Neural cell (in vitro differentiated cells): ENCODE data around the gene UQCC2. TPM values are rescaled to one million over a fixed set of nuclear protein-coding genes. Genes with fewer than 3 reads are reported as not detected.

Experiments used
- H2AFZ ChIP-seq: fragments of 200-600, 300-800 bp; sonication (generic), shearing (Covaris generic); 2 replicates; pipeline ENCODE4 v1.6.0; 2014; ENCODE audit warnings: low read depth, mild to moderate bottlenecking, antibody characterized with exemption, low read length, moderate library complexity
- H3F3A ChIP-seq: fragments of 200-600 bp; shearing (Covaris generic); 2 replicates; pipeline ENCODE4 v1.6.1; 2016; ENCODE audit warnings: mild to moderate bottlenecking, moderate library complexity, mixed read lengths, antibody characterized with exemption, low read length; ENCODE audit not compliant: insufficient read depth, poor library complexity, severe bottlenecking
- H3K27ac ChIP-seq: fragments of 200-600, 300-800 bp; sonication (generic), shearing (Covaris generic); 2 replicates; pipeline ENCODE4 v1.5.1; 2014; ENCODE audit warnings: mild to moderate bottlenecking, low read length, moderate library complexity
- H3K27me3 ChIP-seq: fragments of 300-800, 200-600 bp; sonication (generic), shearing (Covaris generic); 2 replicates; pipeline ENCODE4 v1.6.0; 2014; ENCODE audit warnings: mild to moderate bottlenecking, low read depth, low read length, moderate library complexity; ENCODE audit not compliant: insufficient read depth
- H3K36me3 ChIP-seq: fragments of 300-800, 200-600 bp; sonication (generic), shearing (Covaris generic); 2 replicates; pipeline ENCODE4 v1.5.1; 2014; ENCODE audit warnings: mild to moderate bottlenecking, antibody characterized with exemption, low read length, moderate library complexity; ENCODE audit not compliant: insufficient read depth
- H3K4me2 ChIP-seq: fragments of 300-800, 200-600 bp; sonication (generic), shearing (Covaris generic); 2 replicates; pipeline ENCODE4 v1.6.0; 2014; ENCODE audit warnings: mild to moderate bottlenecking, low read length
- H3K4me3 ChIP-seq: fragments of 300-800, 200-600 bp; sonication (generic), shearing (Covaris generic); 2 replicates; pipeline ENCODE4 v1.5.1; 2014; ENCODE audit warnings: mild to moderate bottlenecking, low read length, moderate library complexity
- H3K79me2 ChIP-seq: fragments of 200-600 bp; shearing (Covaris generic); replicated peaks from 2 replicates; pipeline ENCODE4 v1.6.0; 2014; ENCODE audit warnings: mild to moderate bottlenecking, low read length, moderate library complexity; ENCODE audit not compliant: insufficient read depth
- H3K9ac ChIP-seq: fragments of 300-800, 200-600 bp; sonication (generic), shearing (Covaris generic); 2 replicates; pipeline ENCODE4 v1.6.1; 2016; ENCODE audit warnings: mild to moderate bottlenecking, low read length, mixed read lengths
- H3K9me2 ChIP-seq: fragments of 200-600 bp; shearing (Covaris generic); 2 replicates; pipeline ENCODE4 v1.6.1; 2016; ENCODE audit warnings: mild to moderate bottlenecking, low read length, mixed read lengths; ENCODE audit not compliant: insufficient read depth
- H3K9me3 ChIP-seq: fragments of 200-600, 300-800 bp; sonication (generic), shearing (Covaris generic); 2 replicates; pipeline ENCODE4 v1.6.1; 2016; ENCODE audit warnings: mild to moderate bottlenecking, mixed run types, low read length, moderate library complexity, mixed read lengths
- H4K20me1 ChIP-seq: fragments of 200-600 bp; shearing (Covaris generic); 2 replicates; pipeline ENCODE4 v1.6.1; 2016; ENCODE audit warnings: mild to moderate bottlenecking, mixed run types; ENCODE audit not compliant: insufficient read depth
- CTCF ChIP-seq: fragments of 450-650 bp; IDR thresholded peaks from 2 replicates; pipeline ENCODE4 v1.5.1; 2014; ENCODE audit warnings: antibody characterized with exemption, mild to moderate bottlenecking, moderate library complexity; ENCODE audit not compliant: poor library complexity, severe bottlenecking
- EP300 ChIP-seq: fragments of 450-650 bp; conservative IDR thresholded peaks from 2 replicates; pipeline ENCODE4 v1.6.1; 2014; ENCODE audit warnings: antibody characterized with exemption, mild to moderate bottlenecking, moderate library complexity; ENCODE audit not compliant: poor library complexity, severe bottlenecking
- EZH2 ChIP-seq: fragments of 200-600, 300-800 bp; shearing (Covaris generic), sonication (generic); IDR thresholded peaks from 2 replicates; pipeline ENCODE4 v1.6.1; 2014; ENCODE audit warnings: antibody characterized with exemption, low read length, borderline replicate concordance, mild to moderate bottlenecking; ENCODE audit not compliant: insufficient read depth, poor library complexity, severe bottlenecking
- MXI1 ChIP-seq: fragments of 450-650 bp; conservative IDR thresholded peaks from 2 replicates; pipeline ENCODE4 v1.6.1; 2014; ENCODE audit warnings: antibody characterized with exemption, mild to moderate bottlenecking; ENCODE audit not compliant: poor library complexity, severe bottlenecking
- POLR2AphosphoS5 ChIP-seq: IDR thresholded peaks from 2 replicates; pipeline ENCODE4 v1.6.1; 2012
- RAD21 ChIP-seq: fragments of 450-650 bp; conservative IDR thresholded peaks from 2 replicates; pipeline ENCODE4 v1.6.1; 2014; ENCODE audit warnings: antibody characterized with exemption, mild to moderate bottlenecking, moderate library complexity
- SMC3 ChIP-seq: fragments of 450-650 bp; conservative IDR thresholded peaks from 2 replicates; pipeline ENCODE4 v1.6.1; 2014; ENCODE audit warnings: antibody characterized with exemption, mild to moderate bottlenecking, moderate library complexity; ENCODE audit not compliant: poor library complexity
- TAF1 ChIP-seq: IDR thresholded peaks from 2 replicates; pipeline ENCODE4 v1.6.1; 2012; ENCODE audit warnings: low read depth
- polyA plus RNA-seq: library from polyadenylated mRNA; depleted of rRNA; stranded (reverse); fragments of >200 nt; gene quantifications from 2 replicates; pipeline ENCODE4 v1.2.3, GENCODE V29; 2014
- TF ChIP-seq, protein P1 (sequence below): IDR thresholded peaks from 2 replicates; pipeline ENCODE4 v1.6.1; 2012; ENCODE audit warnings: borderline replicate concordance

The UQCC2 gene
- polyA plus RNA-seq, 1 donor from 2014 or later: 123 TPM

DNA sequence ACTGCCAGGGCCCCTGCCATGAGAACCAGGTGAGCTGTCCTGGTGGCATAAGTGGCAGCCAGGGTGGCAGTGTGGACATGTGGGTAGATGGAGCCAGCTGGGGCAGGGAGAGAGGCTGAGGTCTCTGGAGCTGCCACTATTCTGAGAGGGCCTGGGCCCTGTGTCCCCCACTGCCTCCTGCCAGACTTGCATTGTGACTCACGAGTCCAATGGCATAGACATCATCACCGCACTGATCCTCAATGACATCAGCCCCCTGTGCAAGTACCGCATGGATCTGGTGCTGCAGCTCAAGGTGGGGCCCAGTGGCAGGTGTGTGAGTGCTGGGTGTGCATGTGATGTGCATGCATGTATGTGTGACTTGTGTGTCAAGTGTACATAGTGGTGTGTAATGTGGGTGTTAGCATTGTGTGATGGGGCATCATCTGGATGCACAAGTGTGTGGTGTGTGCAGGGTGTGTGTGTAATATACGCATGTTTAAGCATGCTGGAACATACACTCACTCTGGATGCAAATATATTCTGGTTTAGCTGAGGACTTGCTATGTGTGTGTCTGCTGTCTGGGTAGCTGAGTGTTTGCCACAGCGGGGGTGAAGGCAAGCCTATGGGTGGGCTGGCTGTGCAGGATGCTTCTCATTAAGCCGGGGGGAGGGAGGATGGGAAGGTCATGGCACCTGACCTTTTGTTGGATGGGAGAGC is 25.1 kb downstream of the UQCC2 start:
- no peaks in the 10 kb centered on the region for H4K20me1 ChIP-seq
- H2AFZ ChIP-seq: no peak overlapping the region
- no peaks in the 10 kb centered on the region for H3K9me2 ChIP-seq
- H3K27me3 ChIP-seq: no peaks in the 10 kb centered on the region
- no peaks in the 10 kb centered on the region for H3K36me3 ChIP-seq
- H3K27ac ChIP-seq: no peak overlapping the region
- TF ChIP-seq TAF1: no peak
- TF ChIP-seq RAD21: no peak
- TF ChIP-seq, protein P1, sequence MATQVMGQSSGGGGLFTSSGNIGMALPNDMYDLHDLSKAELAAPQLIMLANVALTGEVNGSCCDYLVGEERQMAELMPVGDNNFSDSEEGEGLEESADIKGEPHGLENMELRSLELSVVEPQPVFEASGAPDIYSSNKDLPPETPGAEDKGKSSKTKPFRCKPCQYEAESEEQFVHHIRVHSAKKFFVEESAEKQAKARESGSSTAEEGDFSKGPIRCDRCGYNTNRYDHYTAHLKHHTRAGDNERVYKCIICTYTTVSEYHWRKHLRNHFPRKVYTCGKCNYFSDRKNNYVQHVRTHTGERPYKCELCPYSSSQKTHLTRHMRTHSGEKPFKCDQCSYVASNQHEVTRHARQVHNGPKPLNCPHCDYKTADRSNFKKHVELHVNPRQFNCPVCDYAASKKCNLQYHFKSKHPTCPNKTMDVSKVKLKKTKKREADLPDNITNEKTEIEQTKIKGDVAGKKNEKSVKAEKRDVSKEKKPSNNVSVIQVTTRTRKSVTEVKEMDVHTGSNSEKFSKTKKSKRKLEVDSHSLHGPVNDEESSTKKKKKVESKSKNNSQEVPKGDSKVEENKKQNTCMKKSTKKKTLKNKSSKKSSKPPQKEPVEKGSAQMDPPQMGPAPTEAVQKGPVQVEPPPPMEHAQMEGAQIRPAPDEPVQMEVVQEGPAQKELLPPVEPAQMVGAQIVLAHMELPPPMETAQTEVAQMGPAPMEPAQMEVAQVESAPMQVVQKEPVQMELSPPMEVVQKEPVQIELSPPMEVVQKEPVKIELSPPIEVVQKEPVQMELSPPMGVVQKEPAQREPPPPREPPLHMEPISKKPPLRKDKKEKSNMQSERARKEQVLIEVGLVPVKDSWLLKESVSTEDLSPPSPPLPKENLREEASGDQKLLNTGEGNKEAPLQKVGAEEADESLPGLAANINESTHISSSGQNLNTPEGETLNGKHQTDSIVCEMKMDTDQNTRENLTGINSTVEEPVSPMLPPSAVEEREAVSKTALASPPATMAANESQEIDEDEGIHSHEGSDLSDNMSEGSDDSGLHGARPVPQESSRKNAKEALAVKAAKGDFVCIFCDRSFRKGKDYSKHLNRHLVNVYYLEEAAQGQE: no peak
- no peak for TF ChIP-seq SMC3
- no peak for TF ChIP-seq POLR2AphosphoS5
- no peak for TF ChIP-seq MXI1
- no peak for TF ChIP-seq EZH2
- no peak for TF ChIP-seq EP300
- no peak for TF ChIP-seq CTCF
- H3F3A ChIP-seq: no peaks in the 10 kb centered on the region
- H3K79me2 ChIP-seq: no peaks in the 10 kb centered on the region
- H3K9ac ChIP-seq: no peak overlapping the region
- H3K9me3 ChIP-seq: no peaks in the 10 kb centered on the region
- no peak overlapping the region for H3K4me3 ChIP-seq
- no peak overlapping the region for H3K4me2 ChIP-seq

DNA sequence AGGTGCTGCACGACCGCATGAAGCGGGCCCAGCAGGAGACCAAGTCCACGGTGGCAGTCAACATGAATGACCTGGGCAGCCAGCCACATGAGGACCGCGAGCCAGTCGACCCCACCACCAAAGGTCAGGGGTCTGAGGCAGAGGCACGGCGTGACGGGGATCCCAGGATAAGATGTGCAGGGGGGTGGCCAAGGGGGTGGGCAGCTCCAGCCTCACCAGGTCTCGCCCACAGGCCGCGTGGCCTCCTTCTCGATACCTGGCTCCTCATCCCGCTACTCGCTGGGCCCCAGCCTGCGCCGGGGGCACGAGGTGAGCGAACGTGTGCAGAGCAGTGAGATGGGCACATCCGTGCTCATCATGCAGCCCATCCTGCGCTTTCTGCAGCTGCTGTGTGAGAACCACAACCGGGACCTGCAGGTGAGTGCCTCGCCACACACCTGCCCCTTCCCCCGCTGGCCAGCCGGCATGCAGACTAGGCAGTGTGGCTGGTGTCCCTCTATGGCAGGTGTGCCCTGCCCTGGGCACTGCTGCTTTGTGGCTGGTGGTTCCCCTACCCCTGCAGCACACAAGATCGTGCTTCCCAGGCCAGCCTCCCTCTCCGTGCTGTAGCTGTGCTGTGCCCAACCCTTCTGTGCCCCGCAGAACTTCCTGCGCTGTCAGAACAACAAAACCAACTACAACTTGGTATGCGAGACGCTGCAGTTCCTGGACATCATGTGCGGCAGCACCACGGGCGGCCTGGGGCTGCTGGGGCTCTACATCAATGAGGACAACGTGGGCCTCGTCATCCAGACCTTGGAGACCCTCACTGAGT is 25.9 kb downstream of the UQCC2 start:
- Histone ChIP-seq H3K4me3 (no peak overlapping the region), H3K9me2 (no peaks in the 10 kb centered on the region), H3K9ac (no peak overlapping the region), H3F3A (no peaks in the 10 kb centered on the region), H3K36me3 (no peaks in the 10 kb centered on the region), H3K9me3 (no peaks in the 10 kb centered on the region), H3K27me3 (no peaks in the 10 kb centered on the region), H3K27ac (no peak overlapping the region), H4K20me1 (no peaks in the 10 kb centered on the region), H2AFZ (no peak overlapping the region), H3K4me2 (no peak overlapping the region), H3K79me2 (no peaks in the 10 kb centered on the region)
- TF ChIP-seq TAF1 (no peak), EZH2 (no peak), SMC3 (no peak)
